Peyer's patch (tissue), 4 donors: ENCODE results near the gene CROCC. TPM values are rescaled to one million over a fixed set of nuclear protein-coding genes. Genes with fewer than 3 reads are reported as not detected.

Source experiments
- DNase-seq, 3 donors: peaks; one replicate each; pipeline ENCODE4 v3.0.0-alpha.2; 2017 to 2019
- H3K27ac ChIP-seq, 4 donors: fragments of 200-600 bp; sonication (generic); one replicate each; pipeline ENCODE4 v1.5.1; 2016 to 2019
- H3K27me3 ChIP-seq, 2 donors: fragments of 200-600 bp; sonication (generic); one replicate each; pipeline ENCODE4 v1.5.1; 2019
- H3K36me3 ChIP-seq, 3 donors: fragments of 200-600 bp; sonication (generic); one replicate each; pipeline ENCODE4 v1.5.1; 2016 to 2019
- H3K4me1 ChIP-seq, 4 donors: fragments of 200-600 bp; sonication (generic); one replicate each; pipeline ENCODE4 v1.5.1; 2016 to 2019
- H3K4me3 ChIP-seq, 4 donors: fragments of 200-600 bp; sonication (generic); 1 replicate in 3 of 4; 2 replicates in 1 of 4; pipeline ENCODE4 v1.5.1; 2016 to 2019; ENCODE audit warnings: mild to moderate bottlenecking in 1 of 4
- H3K9me3 ChIP-seq, 4 donors: fragments of 200-600 bp; sonication (generic); one replicate each; pipeline ENCODE4 v1.5.1; 2016 to 2019; ENCODE audit warnings: mild to moderate bottlenecking in 1 of 4
- POLR2A ChIP-seq, 2 donors: fragments of 450-650 bp; IDR thresholded peaks; one replicate each; pipeline ENCODE4 v1.5.1; 2017; ENCODE audit warnings: antibody characterized with exemption in 2 of 2, mild to moderate bottlenecking in 2 of 2, moderate library complexity in 2 of 2
- total RNA-seq, 4 donors: library from RNA; depleted of rRNA; stranded (reverse); fragments of >200 nt; gene quantifications; one replicate each; pipeline ENCODE4 v1.1.0, GENCODE V29; 2016
- TF ChIP-seq, protein P1 (sequence below), 6 experiments: fragments of 450-650 bp in 4 of 6; fragments of 200-600 bp in 2 of 6; sonication (generic) in 1 of 6; IDR thresholded peaks; one replicate each; pipeline ENCODE4 v1.5.1; 2017 to 2019; ENCODE audit warnings: antibody characterized with exemption in 6 of 6, mild to moderate bottlenecking in 3 of 6, moderate library complexity in 1 of 6

The CROCC gene
- total RNA-seq, 4 donors from 2014 or later: 14.7 to 298 (median 45.1) TPM

DNA sequence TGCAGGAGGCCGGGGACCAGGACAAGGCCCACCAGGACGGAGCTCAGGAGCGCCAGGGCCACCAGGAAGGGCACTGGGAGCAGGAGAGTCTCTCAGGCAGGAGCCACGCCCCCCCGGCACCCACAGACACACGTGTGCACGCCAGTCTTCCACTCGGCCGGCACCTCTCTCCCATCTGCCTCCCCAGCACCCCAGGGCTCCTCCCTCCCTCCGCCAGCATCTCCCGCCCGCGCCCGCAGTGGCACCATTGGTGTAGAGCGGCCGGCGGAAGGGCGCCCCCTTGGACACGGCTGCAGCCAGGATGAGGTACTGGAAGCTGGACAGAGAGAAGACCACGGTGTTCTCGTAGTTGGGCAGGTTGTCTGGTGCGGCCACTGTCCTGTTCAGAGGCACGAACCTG is 64.8 kb downstream of the CROCC start:
- no peak overlapping the region for H3K4me3 ChIP-seq
- no peaks in the 10 kb centered on the region for H3K9me3 ChIP-seq
- TF ChIP-seq, protein P1, sequence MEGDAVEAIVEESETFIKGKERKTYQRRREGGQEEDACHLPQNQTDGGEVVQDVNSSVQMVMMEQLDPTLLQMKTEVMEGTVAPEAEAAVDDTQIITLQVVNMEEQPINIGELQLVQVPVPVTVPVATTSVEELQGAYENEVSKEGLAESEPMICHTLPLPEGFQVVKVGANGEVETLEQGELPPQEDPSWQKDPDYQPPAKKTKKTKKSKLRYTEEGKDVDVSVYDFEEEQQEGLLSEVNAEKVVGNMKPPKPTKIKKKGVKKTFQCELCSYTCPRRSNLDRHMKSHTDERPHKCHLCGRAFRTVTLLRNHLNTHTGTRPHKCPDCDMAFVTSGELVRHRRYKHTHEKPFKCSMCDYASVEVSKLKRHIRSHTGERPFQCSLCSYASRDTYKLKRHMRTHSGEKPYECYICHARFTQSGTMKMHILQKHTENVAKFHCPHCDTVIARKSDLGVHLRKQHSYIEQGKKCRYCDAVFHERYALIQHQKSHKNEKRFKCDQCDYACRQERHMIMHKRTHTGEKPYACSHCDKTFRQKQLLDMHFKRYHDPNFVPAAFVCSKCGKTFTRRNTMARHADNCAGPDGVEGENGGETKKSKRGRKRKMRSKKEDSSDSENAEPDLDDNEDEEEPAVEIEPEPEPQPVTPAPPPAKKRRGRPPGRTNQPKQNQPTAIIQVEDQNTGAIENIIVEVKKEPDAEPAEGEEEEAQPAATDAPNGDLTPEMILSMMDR (IDR thresholded peaks at IDR 0.05): no peak
- TF ChIP-seq POLR2A (IDR thresholded peaks at IDR 0.05): no peak
- no peaks in the 10 kb centered on the region for H3K4me1 ChIP-seq
- H3K27ac ChIP-seq: no peak overlapping the region
- no peak for DNase-seq
- peaks cover 0 to 32% (median 0%) of the 10 kb centered on the region in 3 donors for H3K36me3 ChIP-seq
- no peaks in the 10 kb centered on the region for H3K27me3 ChIP-seq

- no peaks in the 10 kb centered on the region for H3K27me3 ChIP-seq
- H3K4me3 ChIP-seq: no peak overlapping the region
- H3K9me3 ChIP-seq: no peaks in the 10 kb centered on the region
- H3K4me1 ChIP-seq: no peaks in the 10 kb centered on the region
- TF ChIP-seq, protein P1 (IDR thresholded peaks at IDR 0.05): peak in 1 of 6 experiments; percentile 7
- TF ChIP-seq POLR2A (IDR thresholded peaks at IDR 0.05): no peak
- H3K27ac ChIP-seq: no peak overlapping the region
- H3K36me3 ChIP-seq: peaks cover 0 to 34% (median 0%) of the 10 kb centered on the region in 3 donors
- no peak for DNase-seq
Measured at GRCh38 chr1:16986962-16987361, 65.2 kb downstream of the CROCC start.

- no peaks in the 10 kb centered on the region for H3K9me3 ChIP-seq
- H3K4me1 ChIP-seq: no peaks in the 10 kb centered on the region
- H3K4me3 ChIP-seq: no peak overlapping the region
- TF ChIP-seq, protein P1 (IDR thresholded peaks at IDR 0.05): no peak
- TF ChIP-seq POLR2A (IDR thresholded peaks at IDR 0.05): no peak
- no peak for DNase-seq
- H3K36me3 ChIP-seq: peaks cover 0 to 34% (median 0%) of the 10 kb centered on the region in 3 donors
- H3K27ac ChIP-seq: no peak overlapping the region
- no peaks in the 10 kb centered on the region for H3K27me3 ChIP-seq
Measured at GRCh38 chr1:16988210-16988609, 66.5 kb downstream of the CROCC start.

DNA sequence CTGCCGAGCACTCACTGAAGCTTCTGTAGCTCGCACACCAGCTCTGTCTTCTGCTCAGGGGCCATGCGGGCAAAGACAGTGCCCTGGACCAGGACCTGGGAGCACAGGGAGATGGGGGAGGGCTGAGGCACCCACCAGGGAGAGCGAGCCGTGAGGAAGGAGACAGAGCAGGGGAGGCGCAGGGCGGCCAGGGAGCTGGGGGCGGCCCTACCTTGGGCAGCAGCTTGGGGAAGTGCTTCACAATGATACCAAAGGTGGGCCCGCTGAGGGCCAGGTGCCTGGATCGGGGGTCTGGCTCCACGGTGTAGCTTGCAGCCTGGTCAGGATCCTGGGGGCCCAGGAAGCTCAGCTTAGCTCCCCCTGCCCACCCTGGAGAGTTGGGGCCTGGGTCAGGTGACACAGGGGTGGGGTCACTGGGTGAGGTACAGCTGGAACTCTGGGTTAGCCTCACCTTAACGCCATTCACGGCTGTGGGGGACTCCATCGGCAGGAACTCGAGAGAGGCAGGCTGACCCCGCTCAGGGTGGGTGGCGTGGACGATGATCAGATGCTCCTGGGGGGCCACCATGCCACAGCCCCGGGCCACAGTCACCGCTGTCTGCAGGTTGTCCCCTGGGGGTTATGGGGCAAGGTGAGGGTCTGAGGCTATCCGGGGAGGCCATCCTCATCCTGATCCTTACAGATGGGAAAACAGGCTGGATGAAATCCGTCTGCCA is 68.1 kb downstream of the CROCC start:
- no peak for DNase-seq
- TF ChIP-seq, protein P1 (IDR thresholded peaks at IDR 0.05): no peak
- TF ChIP-seq POLR2A (IDR thresholded peaks at IDR 0.05): no peak
- H3K27me3 ChIP-seq: no peaks in the 10 kb centered on the region
- no peak overlapping the region for H3K27ac ChIP-seq
- no peak overlapping the region for H3K4me3 ChIP-seq
- no peaks in the 10 kb centered on the region for H3K4me1 ChIP-seq
- no peaks in the 10 kb centered on the region for H3K9me3 ChIP-seq
- H3K36me3 ChIP-seq: peaks cover 0 to 34% (median 0%) of the 10 kb centered on the region in 3 donors

- TF ChIP-seq POLR2A (IDR thresholded peaks at IDR 0.05): no peak
- TF ChIP-seq, protein P1 (IDR thresholded peaks at IDR 0.05): no peak
- Histone ChIP-seq H3K27me3 (no peaks in the 10 kb centered on the region), H3K36me3 (peaks cover 0 to 42% (median 0%) of the 10 kb centered on the region in 3 donors), H3K4me3 (no peak overlapping the region), H3K9me3 (no peaks in the 10 kb centered on the region), H3K27ac (no peak overlapping the region), H3K4me1 (no peaks in the 10 kb centered on the region)
- DNase-seq: no peak
Measured at GRCh38 chr1:16991571-16991970, 69.8 kb downstream of the CROCC start.
